OCI-LY3 (cell line): ENCODE measurements around the gene SNORC.

ENCODE experiments used
- CTCF ChIP-seq: fragments of 200-600, 300-600 bp; sonication (generic); IDR thresholded peaks from 2 replicates; pipeline ENCODE4 v1.5.1; 2014; ENCODE audit warnings: antibody characterized with exemption, low read length, low read depth
- EZH2phosphoT487 ChIP-seq: fragments of 200-600 bp; shearing (Covaris generic); IDR thresholded peaks from 2 replicates; pipeline ENCODE4 v1.6.1; 2018; ENCODE audit warnings: antibody characterized with exemption, mixed run types, low read depth

- TF ChIP-seq CTCF (no peak), EZH2phosphoT487 (no peak)
These were observed 49.1 kb downstream of the SNORC start for GRCh38 chr2:232919141-232919540.
